Transverse colon (tissue), 4 donors: ENCODE results near the gene PDZD2. TPM values are rescaled to one million over a fixed set of nuclear protein-coding genes. Genes with fewer than 3 reads are reported as not detected.

Experiments used
- DNase-seq: peaks from one replicate; pipeline ENCODE4 v3.0.0-alpha.2; 2019
- H3K27ac ChIP-seq, 4 donors: fragments of 200-600 bp; sonication (generic); 2 replicates each; pipeline ENCODE4 v1.5.1; 2016 to 2018; ENCODE audit warnings: inconsistent platforms in 4 of 4
- H3K27me3 ChIP-seq: fragments of 200-600 bp; sonication (generic); 2 replicates; pipeline ENCODE4 v1.5.1; 2017; ENCODE audit warnings: inconsistent platforms
- H3K36me3 ChIP-seq, 4 donors: fragments of 200-600 bp; sonication (generic); 2 replicates each; pipeline ENCODE4 v1.5.1; 2017 to 2019; ENCODE audit warnings: inconsistent platforms in 4 of 4
- H3K4me1 ChIP-seq, 4 donors: fragments of 200-600 bp; sonication (generic); 2 replicates each; pipeline ENCODE4 v1.5.1; 2017 to 2020; ENCODE audit warnings: inconsistent platforms in 4 of 4
- H3K4me3 ChIP-seq, 4 donors: fragments of 200-600 bp; sonication (generic); 1 replicate in 1 of 4; 2 replicates in 3 of 4; pipeline versions ENCODE4 v1.5.1 to v1.6.1; 2017 to 2019; ENCODE audit warnings: inconsistent platforms in 4 of 4
- H3K9me3 ChIP-seq, 2 donors: fragments of 200-600 bp; sonication (generic); 2 replicates each; pipeline ENCODE4 v1.5.1; 2017 to 2019; ENCODE audit warnings: inconsistent platforms in 2 of 2
- CTCF ChIP-seq, 5 experiments: fragments of 200-600 bp in 3 of 5; fragments of 450-650 bp in 2 of 5; sonication (generic) in 3 of 5; IDR thresholded peaks; 1 replicate in 2 of 5; 2 replicates in 3 of 5; pipeline ENCODE4 v1.5.1; 2016 to 2017; ENCODE audit warnings: antibody characterized with exemption in 5 of 5, inconsistent platforms in 3 of 5, mild to moderate bottlenecking in 2 of 5, moderate library complexity in 1 of 5
- EP300 ChIP-seq: sonication (generic); formaldehyde crosslinking; IDR thresholded peaks from one replicate; pipeline ENCODE4 v1.6.1; 2017; ENCODE audit warnings: antibody characterized with exemption, low read depth
- POLR2A ChIP-seq: fragments of 450-650 bp; IDR thresholded peaks from one replicate; pipeline ENCODE4 v1.6.1; 2016; ENCODE audit warnings: antibody characterized with exemption, mild to moderate bottlenecking, moderate library complexity
- POLR2AphosphoS5 ChIP-seq, 3 donors: sonication (generic); formaldehyde crosslinking; IDR thresholded peaks; one replicate each; pipeline ENCODE4 v1.6.1; 2016; ENCODE audit warnings: antibody characterized with exemption in 3 of 3
- WGBS, 2 donors: methylation state at CpG; one replicate each; pipeline ENCODE4 v1.1.5; 2018; ENCODE audit warnings: low coverage in 1 of 2; 5-methylcytosine and 5-hydroxymethylcytosine counted together
- in situ Hi-C, 4 donors: fragments of 200-750 bp; cut with MboI; loops; one replicate each; pipeline versions ENCODE4 v1.15.0 to v1.15.1; 2017; ENCODE audit warnings: low sequenced_read_pairs in 3 of 4, low pct_ligation_motif_present in 1 of 4, low pct_unique_long_range_greater_than_20kb in 1 of 4
- intact Hi-C: fragments of 100-400 bp; cut with DNase I; formaldehyde crosslinking; loops from one replicate; pipeline ENCODE4 v1.15.1; 2023; ENCODE audit warnings: low total_unique reads
- total RNA-seq, 4 donors: library from RNA; depleted of rRNA; stranded (reverse); fragments of >200 nt; gene quantifications; one replicate each; pipeline ENCODE4 v1.1.0, GENCODE V29; 2016

Gene PDZD2
- total RNA-seq, 4 donors from 2014 or later: 2.0 to 3.7 (median 2.8) TPM

DNA sequence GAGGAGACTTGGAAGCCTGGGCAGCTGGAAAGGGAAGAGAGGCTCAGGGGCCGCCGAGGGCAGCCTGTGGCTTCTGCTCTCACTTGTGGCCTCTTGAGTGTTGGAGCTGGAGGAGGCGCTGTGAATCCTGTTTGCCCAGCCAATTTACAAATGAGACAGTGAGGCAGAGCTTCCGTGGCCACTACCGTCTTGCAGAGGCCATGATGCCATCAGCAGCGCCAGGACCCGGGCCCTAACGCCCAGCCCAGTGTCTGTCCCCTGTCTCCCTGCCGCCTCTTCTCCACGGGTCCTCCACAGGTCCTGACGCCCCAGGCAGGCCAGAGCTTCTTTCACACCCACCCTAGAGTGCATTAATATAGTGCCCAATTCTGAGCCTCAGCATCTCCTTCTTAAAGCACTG, 362.4 kb downstream of the PDZD2 start:
- in situ Hi-C loops (no loop called here), intact Hi-C loops (no loop called here)
- no peaks in the 10 kb centered on the region for H3K27me3 ChIP-seq
- TF ChIP-seq POLR2AphosphoS5 (IDR thresholded peaks at IDR 0.05): no peak
- H3K9me3 ChIP-seq: no peaks in the 10 kb centered on the region
- WGBS, 2 donors: 89 to 100% methylated on average over 1 to 11 of the region's 11 CpGs
- DNase-seq: no peak
- no peak overlapping the region for H3K4me3 ChIP-seq
- H3K27ac ChIP-seq: no peak overlapping the region
- no peaks in the 10 kb centered on the region for H3K4me1 ChIP-seq
- no peaks in the 10 kb centered on the region for H3K36me3 ChIP-seq

- H3K36me3 ChIP-seq: no peaks in the 10 kb centered on the region
- H3K9me3 ChIP-seq: no peaks in the 10 kb centered on the region
- no peaks in the 10 kb centered on the region for H3K27me3 ChIP-seq
- no peak for DNase-seq
- in situ Hi-C loops (no loop called here), intact Hi-C loops (no loop called here)
- WGBS, 2 donors: 82 to 86% methylated on average over 4 to 11 of the region's 11 CpGs
- TF ChIP-seq POLR2AphosphoS5 (IDR thresholded peaks at IDR 0.05) (no peak), CTCF (IDR thresholded peaks at IDR 0.05) (no peak), EP300 (no peak), POLR2A (no peak)
- H3K27ac ChIP-seq: no peak overlapping the region
- no peak overlapping the region for H3K4me3 ChIP-seq
- no peaks in the 10 kb centered on the region for H3K4me1 ChIP-seq
These were observed 362.8 kb downstream of the PDZD2 start for GRCh38 chr5:32001707-32002106.

DNA sequence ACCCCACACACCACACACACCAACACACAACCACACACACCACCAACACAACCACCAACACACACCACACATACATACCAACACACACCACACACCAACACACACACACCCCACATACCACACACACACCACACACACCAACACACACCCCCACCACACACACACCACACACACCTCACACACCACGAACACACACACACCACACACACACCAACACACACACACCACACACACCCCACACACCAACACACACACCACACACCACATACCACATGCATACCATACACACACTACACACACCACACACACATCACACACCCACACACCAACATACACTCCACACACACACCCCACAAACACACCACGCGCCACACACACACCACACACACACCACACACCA, 363.8 kb downstream of the PDZD2 start:
- Histone ChIP-seq H3K27me3 (no peaks in the 10 kb centered on the region), H3K4me1 (no peaks in the 10 kb centered on the region), H3K27ac (no peak overlapping the region), H3K9me3 (no peaks in the 10 kb centered on the region), H3K4me3 (no peak overlapping the region), H3K36me3 (no peaks in the 10 kb centered on the region)
- TF ChIP-seq POLR2AphosphoS5 (IDR thresholded peaks at IDR 0.05) (no peak), POLR2A (no peak), CTCF (IDR thresholded peaks at IDR 0.05) (no peak), EP300 (no peak)
- DNase-seq: no peak
- intact Hi-C loops: no loop called here
- 53 to 59% methylated on average over 3 of the region's 3 CpGs for WGBS, 2 donors
- in situ Hi-C loops: no loop called here

DNA sequence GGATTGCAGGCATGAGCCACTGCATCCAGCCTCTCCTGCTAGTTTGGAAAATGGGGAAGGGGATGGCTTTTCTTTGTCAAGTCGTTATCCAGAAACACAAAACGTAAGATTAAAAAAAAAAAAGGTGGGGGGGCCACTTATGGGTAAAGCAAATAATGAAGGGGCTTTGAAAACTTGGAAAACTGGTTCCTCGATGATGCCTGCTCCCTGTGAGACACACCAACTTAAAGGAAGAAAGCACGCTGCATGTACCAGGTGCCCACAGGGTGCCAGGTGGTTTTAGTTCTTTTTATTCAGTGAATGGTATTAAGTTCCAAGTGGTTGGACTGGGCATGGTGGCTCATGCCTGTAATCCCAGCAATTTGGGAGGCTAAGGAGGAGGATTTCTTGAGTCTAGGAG, 365.1 kb downstream of the PDZD2 start:
- Histone ChIP-seq H3K36me3 (no peaks in the 10 kb centered on the region), H3K9me3 (no peaks in the 10 kb centered on the region), H3K27me3 (no peaks in the 10 kb centered on the region), H3K27ac (no peak overlapping the region), H3K4me1 (no peaks in the 10 kb centered on the region), H3K4me3 (no peak overlapping the region)
- intact Hi-C loops: no loop called here
- TF ChIP-seq POLR2AphosphoS5 (IDR thresholded peaks at IDR 0.05) (no peak), CTCF (IDR thresholded peaks at IDR 0.05) (no peak), EP300 (no peak), POLR2A (no peak)
- in situ Hi-C loops: no loop called here
- DNase-seq: no peak
- WGBS, 2 donors: 69% methylated on average over 4 of the region's 4 CpGs

DNA sequence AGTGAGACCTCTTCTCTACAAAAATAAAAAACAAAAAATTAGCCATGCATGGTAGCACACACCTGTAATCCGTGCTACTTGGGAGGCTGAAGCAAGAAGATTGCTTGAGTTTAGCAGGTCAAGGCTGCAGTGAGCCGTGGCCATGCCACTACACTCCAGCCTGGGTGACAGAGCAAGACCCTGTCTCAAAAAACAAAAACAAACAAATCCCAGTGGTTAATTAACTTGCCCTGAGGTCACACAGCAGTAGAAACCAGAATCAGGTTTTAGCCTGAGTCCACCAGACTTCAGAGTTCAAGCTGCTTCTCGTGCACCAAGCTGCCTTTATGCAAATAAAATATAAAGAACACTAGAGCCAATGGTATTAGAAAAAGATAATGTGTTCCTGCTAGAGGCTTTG, 365.5 kb downstream of the PDZD2 start:
- Histone ChIP-seq H3K4me1 (no peaks in the 10 kb centered on the region), H3K36me3 (no peaks in the 10 kb centered on the region), H3K9me3 (no peaks in the 10 kb centered on the region), H3K4me3 (no peak overlapping the region), H3K27ac (no peak overlapping the region), H3K27me3 (no peaks in the 10 kb centered on the region)
- no peak for DNase-seq
- in situ Hi-C loops: no loop called here
- 72 to 77% methylated on average over 2 to 3 of the region's 3 CpGs for WGBS, 2 donors
- intact Hi-C loops: no loop called here
- no peak for TF ChIP-seq POLR2A
